GM15510 (cell line): ENCODE data around the gene KRTAP5-4.

Experiments used
- POLR2A ChIP-seq: IDR thresholded peaks from 3 replicates; pipeline ENCODE4 v1.6.1; 2011; ENCODE audit warnings: borderline replicate concordance; ENCODE audit not compliant: insufficient read length; ENCODE audit errors: extremely low read depth

KRTAP5-4 gene

GRCh38 chr11:1643146-1643690, 21.3 kb upstream of the KRTAP5-4 start:
- no peak for TF ChIP-seq POLR2A

- no peak for TF ChIP-seq POLR2A
Measured at GRCh38 chr11:1642288-1643145, 20.6 kb upstream of the KRTAP5-4 start.

- no peak for TF ChIP-seq POLR2A
Measured at GRCh38 chr11:1641096-1641495, 19.2 kb upstream of the KRTAP5-4 start.

GRCh38 chr11:1640076-1640946, 18.4 kb upstream of the KRTAP5-4 start:
- no peak for TF ChIP-seq POLR2A

- no peak for TF ChIP-seq POLR2A
Measured at GRCh38 chr11:1639666-1640065, 17.7 kb upstream of the KRTAP5-4 start.

GRCh38 chr11:1639102-1639620, 17.2 kb upstream of the KRTAP5-4 start:
- TF ChIP-seq POLR2A = no peak

- no peak for TF ChIP-seq POLR2A
Measured at GRCh38 chr11:1638344-1638743, 16.4 kb upstream of the KRTAP5-4 start.

- TF ChIP-seq POLR2A = no peak
Measured at GRCh38 chr11:1637628-1638027, 15.7 kb upstream of the KRTAP5-4 start.

- no peak for TF ChIP-seq POLR2A
Measured at GRCh38 chr11:1636291-1636950, 14.5 kb upstream of the KRTAP5-4 start.

GRCh38 chr11:1633864-1634263, 11.9 kb upstream of the KRTAP5-4 start:
- no peak for TF ChIP-seq POLR2A

- no peak for TF ChIP-seq POLR2A
Measured at GRCh38 chr11:1632053-1632714, 10.2 kb upstream of the KRTAP5-4 start.

GRCh38 chr11:1631066-1631568, 9.2 kb upstream of the KRTAP5-4 start:
- TF ChIP-seq POLR2A = no peak

- TF ChIP-seq POLR2A = no peak
Measured at GRCh38 chr11:1630271-1630670, 8.3 kb upstream of the KRTAP5-4 start.
